ENCODE results near the gene CMTM4. TPM values are rescaled to one million over a fixed set of nuclear protein-coding genes. Genes with fewer than 3 reads are reported as not detected.

CMTM4 gene
- total and polyA plus RNA-seq, 2 experiments from 2014 or later, result 14.1 to 77.0 TPM

GRCh38 chr16:66604376-66605176, 92.0 kb downstream of the CMTM4 start, which contains the start of gene CMTM3 (continued):
- no peak for TF ChIP-seq ZNF462 (CRISPR knock-in tag; IDR thresholded peaks at IDR 0.05)
- no peak for TF ChIP-seq ZNF114 (CRISPR knock-in tag; IDR thresholded peaks at IDR 0.05)

DNA sequence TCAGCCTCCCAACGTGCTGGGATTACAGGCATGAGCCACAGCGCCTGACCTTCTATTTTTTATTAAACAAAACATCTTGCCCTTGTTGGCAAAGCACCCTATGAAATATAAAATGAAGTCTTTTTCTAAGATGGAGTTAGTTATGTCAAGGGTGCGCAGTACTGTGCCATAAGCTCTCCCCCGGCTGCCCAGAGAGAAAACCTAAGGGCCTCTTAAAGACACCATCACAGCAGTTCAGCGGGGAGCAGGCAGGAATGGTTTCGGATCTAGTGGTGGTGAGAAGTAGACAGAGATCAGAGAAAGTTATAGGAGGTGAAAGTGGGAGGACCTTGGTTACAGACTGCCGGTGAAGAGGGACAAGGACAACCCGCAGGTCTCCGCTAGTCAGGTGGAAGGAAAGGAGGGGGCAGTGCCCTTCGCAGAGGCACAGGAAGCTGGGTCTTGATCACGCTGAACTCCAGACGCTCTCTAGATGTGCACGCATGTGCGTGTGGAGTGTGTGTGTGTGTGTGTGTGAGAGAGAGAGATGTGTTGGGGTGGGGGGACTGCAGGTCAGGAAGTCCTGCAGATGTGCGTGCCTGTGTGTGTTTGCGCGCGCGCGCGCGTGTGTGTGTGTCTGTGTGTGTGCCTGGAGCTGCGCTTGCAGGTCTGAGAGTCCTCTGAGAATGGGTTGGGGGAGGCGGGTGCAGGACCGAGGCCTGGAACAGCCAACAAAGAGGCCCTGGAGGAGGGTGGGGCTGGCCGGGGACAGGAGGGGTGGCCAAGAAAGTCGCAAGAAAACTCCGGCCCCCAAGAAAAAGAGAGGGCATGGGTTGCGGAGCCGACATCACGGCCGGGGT, 92.8 kb downstream of the CMTM4 start:
- H3K4me1 Mint-ChIP-seq, result peaks cover 32% of the 10 kb centered on the region

More for the DNA sequence above, 92.8 kb downstream of the CMTM4 start:
- Histone ChIP-seq H3K4me3 (peak overlapping the region; percentile 83), H3K27ac (ENCODE audit: low read depth) (peak overlapping the region; percentile 89), H3K9me2 (ENCODE audit: insufficient read depth) (no peaks in the 10 kb centered on the region), H3K79me2 (replicated peaks; ENCODE audit: insufficient read depth) (0 out of 2 replicates have a peak, but pooled peaks cover 4% of the 10 kb centered on the region), H3K4me1 (ENCODE audit: insufficient read depth) (peaks cover 11% of the 10 kb centered on the region), H3K4me2 (peak overlapping the region; percentile 82), H3K27me3 (ENCODE audit: insufficient read depth) (peaks cover 7% of the 10 kb centered on the region), H3K36me3 (ENCODE audit: insufficient read depth) (no peaks in the 10 kb centered on the region), H2AFZ (peak overlapping the region; percentile 94), H4K20me1 (replicated peaks; ENCODE audit: insufficient read depth) (peaks cover 12% of the 10 kb centered on the region; the same call in 1 of the 2 replicates), H3F3A (replicated peaks; ENCODE audit: low read depth) (no peaks in the 10 kb centered on the region; the same call in 1 of the 2 replicates)
- Mint-ChIP-seq H3K9me3 (peaks cover 10% of the 10 kb centered on the region), H3K27ac (peak overlapping the region; percentile 88), H3K27me3 (ENCODE audit: insufficient read depth, low read depth, poor library complexity) (peaks cover 18% of the 10 kb centered on the region), H3K4me3 (peak overlapping the region; percentile 87), H3K36me3 (ENCODE audit: low read depth) (peaks cover 11% of the 10 kb centered on the region)
- DNase-seq (ENCODE audit: low spot score), result peak; percentile 74
- ATAC-seq, result peak; percentile 34
- peak; percentile 79; the same call in 1 of the 2 replicates for TF ChIP-seq POLR2AphosphoS5 (IDR thresholded peaks at IDR 0.05; ENCODE audit: low read depth)
- TF ChIP-seq, protein P1, sequence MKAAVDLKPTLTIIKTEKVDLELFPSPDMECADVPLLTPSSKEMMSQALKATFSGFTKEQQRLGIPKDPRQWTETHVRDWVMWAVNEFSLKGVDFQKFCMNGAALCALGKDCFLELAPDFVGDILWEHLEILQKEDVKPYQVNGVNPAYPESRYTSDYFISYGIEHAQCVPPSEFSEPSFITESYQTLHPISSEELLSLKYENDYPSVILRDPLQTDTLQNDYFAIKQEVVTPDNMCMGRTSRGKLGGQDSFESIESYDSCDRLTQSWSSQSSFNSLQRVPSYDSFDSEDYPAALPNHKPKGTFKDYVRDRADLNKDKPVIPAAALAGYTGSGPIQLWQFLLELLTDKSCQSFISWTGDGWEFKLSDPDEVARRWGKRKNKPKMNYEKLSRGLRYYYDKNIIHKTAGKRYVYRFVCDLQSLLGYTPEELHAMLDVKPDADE (IDR thresholded peaks at IDR 0.05), result peak; percentile 37; the same call in 1 of the 2 replicates
- TF ChIP-seq ZNF331 (CRISPR knock-in tag; IDR thresholded peaks at IDR 0.05; ENCODE audit: low read depth), result no peak
- TF ChIP-seq ZNF462 (CRISPR knock-in tag; IDR thresholded peaks at IDR 0.05), result no peak

All from GM23338 (cell line).